GM12874 (cell line): ENCODE results near the gene TOP2B.

ENCODE experiments used
- CTCF ChIP-seq: IDR thresholded peaks from 2 replicates; pipeline ENCODE4 v1.5.1; 2011; ENCODE audit warnings: low read depth, mild to moderate bottlenecking, control low read depth, low read length, moderate library complexity; ENCODE audit not compliant: insufficient read depth

The TOP2B gene

GRCh38 chr3:25664812-25665314 is at the start of gene TOP2B:
TOP2B (minus strand) TSS chr3:25664907; CDS start chr3:25664297, 610 bp downstream.
- TF ChIP-seq CTCF = no peak

- no peak for TF ChIP-seq CTCF
Observed at GRCh38 chr3:25713341-25713985, 48.8 kb upstream of the TOP2B start.

- TF ChIP-seq CTCF = no peak
Observed at GRCh38 chr3:25711090-25711489, 46.4 kb upstream of the TOP2B start.

GRCh38 chr3:25708036-25708435 is 43.3 kb upstream of the TOP2B start:
- TF ChIP-seq CTCF = no peak

- TF ChIP-seq CTCF = no peak
Observed at GRCh38 chr3:25707268-25707926, 42.7 kb upstream of the TOP2B start.

- no peak for TF ChIP-seq CTCF
Observed at GRCh38 chr3:25706213-25706612, 41.5 kb upstream of the TOP2B start.

GRCh38 chr3:25697553-25697952 is 32.8 kb upstream of the TOP2B start:
- no peak for TF ChIP-seq CTCF
